C4-2B (cell line): Measurements from ENCODE around the gene P2RY4.

Experiments
- CTCF ChIP-seq: fragments of 450-650 bp; conservative IDR thresholded peaks from 2 replicates; pipeline ENCODE4 v1.5.1; 2017; ENCODE audit warnings: mild to moderate bottlenecking
- ZFX ChIP-seq: fragments of 450-650 bp; IDR thresholded peaks from 2 replicates; pipeline ENCODE4 v1.6.1; 2017

DNA sequence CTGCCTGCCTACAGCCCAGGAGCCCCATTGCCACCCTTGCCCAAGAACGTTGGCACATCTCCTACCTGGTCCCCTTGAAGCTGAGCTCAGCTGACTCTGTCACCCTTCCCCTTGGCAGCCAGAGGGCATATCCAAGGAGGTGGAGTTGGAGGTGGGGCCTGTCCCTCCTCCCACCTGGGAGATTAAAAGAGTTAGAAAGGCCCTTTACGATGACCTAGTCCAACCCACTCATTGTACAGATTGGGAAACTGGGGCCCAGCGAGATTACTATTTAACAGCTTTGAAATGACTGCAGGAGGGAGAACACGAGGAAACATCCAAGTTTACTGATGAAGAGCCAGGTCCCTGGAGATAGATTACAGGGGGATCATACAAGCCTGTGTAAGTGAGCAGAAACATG lies at the start of gene P2RY4:
- TF ChIP-seq CTCF (no peak), ZFX (no peak)
